Measurements from ENCODE around the gene CITED2. TPM values are rescaled to one million over a fixed set of nuclear protein-coding genes. Genes with fewer than 3 reads are reported as not detected.

CITED2 gene
- total RNA-seq, 1 donor from 2014 or later = 72.4 TPM

DNA sequence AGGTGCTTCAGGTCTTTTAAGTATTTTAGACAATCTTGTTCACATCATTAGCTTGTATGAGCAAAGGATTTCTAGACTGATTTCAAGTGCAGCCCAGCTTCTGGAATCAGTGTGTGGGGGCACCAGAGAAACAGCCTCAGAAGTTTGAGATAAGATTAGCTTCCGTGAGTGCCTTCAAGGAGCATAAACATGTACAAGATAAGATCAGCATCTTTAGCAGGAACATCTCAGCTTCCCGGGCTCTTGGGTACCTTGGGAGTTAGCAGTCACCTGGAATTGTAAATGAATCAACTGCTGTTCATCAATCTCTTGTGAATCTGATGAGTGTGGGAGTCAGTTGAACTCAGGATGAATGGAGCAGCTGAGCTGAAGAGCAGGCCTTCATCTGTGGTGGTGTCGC lies 12.0 kb upstream of the CITED2 start:
- H3K9me3 Mint-ChIP-seq (ENCODE audit: unreplicated experiment) = no peaks in the 10 kb centered on the region
- no peak overlapping the region for H3K27ac Mint-ChIP-seq (ENCODE audit: unreplicated experiment)
- H3K4me3 Mint-ChIP-seq (ENCODE audit: unreplicated experiment) = no peak overlapping the region
- no peak for DNase-seq (ENCODE audit: low spot score)
- H3K4me1 Mint-ChIP-seq (ENCODE audit: unreplicated experiment) = no peaks in the 10 kb centered on the region
- no peak for TF ChIP-seq CTCF (IDR thresholded peaks at IDR 0.05; ENCODE audit: unreplicated experiment)
- no peaks in the 10 kb centered on the region for H3K36me3 Mint-ChIP-seq (ENCODE audit: low read depth, unreplicated experiment)
- no peaks in the 10 kb centered on the region for H3K27me3 Mint-ChIP-seq (ENCODE audit: unreplicated experiment)

- H3K27me3 Mint-ChIP-seq (ENCODE audit: unreplicated experiment) = peaks cover 7% of the 10 kb centered on the region
- no peak for DNase-seq (ENCODE audit: low spot score)
- no peaks in the 10 kb centered on the region for H3K9me3 Mint-ChIP-seq (ENCODE audit: unreplicated experiment)
- H3K4me3 Mint-ChIP-seq (ENCODE audit: unreplicated experiment) = no peak overlapping the region
- H3K4me1 Mint-ChIP-seq (ENCODE audit: unreplicated experiment) = peaks cover 8% of the 10 kb centered on the region
- H3K36me3 Mint-ChIP-seq (ENCODE audit: low read depth, unreplicated experiment) = no peaks in the 10 kb centered on the region
- no peak for TF ChIP-seq CTCF (IDR thresholded peaks at IDR 0.05; ENCODE audit: unreplicated experiment)
- H3K27ac Mint-ChIP-seq (ENCODE audit: unreplicated experiment) = no peak overlapping the region
These were observed 6.9 kb upstream of the CITED2 start for GRCh38 chr6:139381216-139381865.

DNA sequence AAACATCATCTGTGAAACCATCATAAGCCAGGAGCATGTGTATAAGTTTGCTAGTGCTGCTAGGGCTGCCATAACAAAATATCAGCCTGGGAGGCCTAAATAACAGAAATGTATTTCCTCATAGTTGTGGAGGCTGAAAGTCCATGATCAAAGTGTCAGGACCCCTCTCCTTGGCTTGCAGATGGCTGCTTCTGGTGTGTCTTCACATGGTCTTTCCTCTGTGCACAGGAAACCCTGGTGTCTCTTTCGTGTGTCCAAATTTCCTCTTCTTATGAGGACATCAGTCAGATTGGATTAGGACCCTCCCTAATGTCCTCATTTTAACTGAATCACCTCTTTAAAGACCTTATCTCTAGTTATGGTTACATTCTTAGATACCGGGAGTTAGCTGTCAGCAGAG lies 6.2 kb upstream of the CITED2 start:
- DNase-seq (ENCODE audit: low spot score) = no peak

DNA sequence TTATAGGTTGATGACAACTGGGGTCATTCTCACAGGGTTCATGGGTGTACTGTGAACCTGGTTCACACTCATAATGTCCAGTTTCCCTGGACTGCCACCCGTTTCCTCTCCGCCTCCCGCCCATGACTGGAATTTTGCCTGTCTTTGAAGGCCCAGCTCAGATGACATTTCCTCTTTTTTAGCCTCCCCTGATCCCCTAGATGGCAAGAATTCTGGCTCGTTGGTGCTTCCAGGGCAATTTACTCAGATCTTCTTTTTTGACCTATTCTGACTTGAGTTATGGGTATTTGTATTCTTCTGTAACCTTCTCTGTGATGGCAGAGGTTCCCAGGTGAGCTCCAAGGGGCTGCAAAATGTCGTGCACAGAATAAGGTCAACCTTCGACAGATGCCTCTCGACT lies 5.7 kb upstream of the CITED2 start:
- DNase-seq (ENCODE audit: low spot score) = no peak
- no peak for TF ChIP-seq CTCF (IDR thresholded peaks at IDR 0.05; ENCODE audit: unreplicated experiment)

More for the DNA sequence above, 6.2 kb upstream of the CITED2 start:
- no peak overlapping the region for H3K27ac Mint-ChIP-seq (ENCODE audit: unreplicated experiment)
- H3K36me3 Mint-ChIP-seq (ENCODE audit: low read depth, unreplicated experiment) = no peaks in the 10 kb centered on the region
- no peak for TF ChIP-seq CTCF (IDR thresholded peaks at IDR 0.05; ENCODE audit: unreplicated experiment)
- H3K27me3 Mint-ChIP-seq (ENCODE audit: unreplicated experiment) = peaks cover 12% of the 10 kb centered on the region
- peaks cover 14% of the 10 kb centered on the region for H3K4me1 Mint-ChIP-seq (ENCODE audit: unreplicated experiment)
- H3K4me3 Mint-ChIP-seq (ENCODE audit: unreplicated experiment) = no peak overlapping the region
- no peaks in the 10 kb centered on the region for H3K9me3 Mint-ChIP-seq (ENCODE audit: unreplicated experiment)

DNA sequence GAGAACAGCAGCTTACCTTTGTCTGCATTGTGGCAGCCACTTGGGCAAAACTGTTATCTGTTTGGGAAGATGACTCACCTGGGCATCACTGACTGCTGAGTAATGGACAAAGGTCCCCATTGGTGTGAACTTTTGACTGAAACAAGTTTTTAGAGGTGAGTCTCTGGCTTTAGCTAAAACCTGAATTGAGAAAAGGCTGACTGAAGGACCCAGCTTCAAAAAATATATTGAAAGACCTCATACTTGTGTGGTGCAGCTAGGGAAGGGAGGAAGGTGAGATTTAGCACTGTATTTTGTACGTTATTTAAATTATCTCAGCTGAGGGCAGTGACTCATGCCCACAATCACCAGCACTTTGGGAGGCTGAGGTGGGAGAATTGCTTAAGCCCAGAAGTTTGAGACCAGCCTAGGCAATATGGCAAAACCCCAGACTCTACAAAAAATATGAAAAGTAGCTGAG lies 4.5 kb upstream of the CITED2 start:
- no peak for TF ChIP-seq CTCF (IDR thresholded peaks at IDR 0.05; ENCODE audit: unreplicated experiment)
- H3K9me3 Mint-ChIP-seq (ENCODE audit: unreplicated experiment) = no peaks in the 10 kb centered on the region
- H3K27me3 Mint-ChIP-seq (ENCODE audit: unreplicated experiment) = peaks cover 20% of the 10 kb centered on the region
- H3K27ac Mint-ChIP-seq (ENCODE audit: unreplicated experiment) = no peak overlapping the region
- peaks cover 18% of the 10 kb centered on the region for H3K4me1 Mint-ChIP-seq (ENCODE audit: unreplicated experiment)
- DNase-seq (ENCODE audit: low spot score) = no peak
- H3K36me3 Mint-ChIP-seq (ENCODE audit: low read depth, unreplicated experiment) = peaks cover 5% of the 10 kb centered on the region
- H3K4me3 Mint-ChIP-seq (ENCODE audit: unreplicated experiment) = no peak overlapping the region

More for the DNA sequence above, 5.7 kb upstream of the CITED2 start:
- Mint-ChIP-seq H3K27me3 (ENCODE audit: unreplicated experiment) (peaks cover 16% of the 10 kb centered on the region), H3K9me3 (ENCODE audit: unreplicated experiment) (no peaks in the 10 kb centered on the region), H3K27ac (ENCODE audit: unreplicated experiment) (no peak overlapping the region), H3K36me3 (ENCODE audit: low read depth, unreplicated experiment) (no peaks in the 10 kb centered on the region), H3K4me3 (ENCODE audit: unreplicated experiment) (no peak overlapping the region), H3K4me1 (ENCODE audit: unreplicated experiment) (peaks cover 15% of the 10 kb centered on the region)
